Measurements from ENCODE around the gene LRP2BP.
A peak's percentile ranks its signal among the peaks of the same experiment; 100 is the strongest.

The LRP2BP gene

DNA sequence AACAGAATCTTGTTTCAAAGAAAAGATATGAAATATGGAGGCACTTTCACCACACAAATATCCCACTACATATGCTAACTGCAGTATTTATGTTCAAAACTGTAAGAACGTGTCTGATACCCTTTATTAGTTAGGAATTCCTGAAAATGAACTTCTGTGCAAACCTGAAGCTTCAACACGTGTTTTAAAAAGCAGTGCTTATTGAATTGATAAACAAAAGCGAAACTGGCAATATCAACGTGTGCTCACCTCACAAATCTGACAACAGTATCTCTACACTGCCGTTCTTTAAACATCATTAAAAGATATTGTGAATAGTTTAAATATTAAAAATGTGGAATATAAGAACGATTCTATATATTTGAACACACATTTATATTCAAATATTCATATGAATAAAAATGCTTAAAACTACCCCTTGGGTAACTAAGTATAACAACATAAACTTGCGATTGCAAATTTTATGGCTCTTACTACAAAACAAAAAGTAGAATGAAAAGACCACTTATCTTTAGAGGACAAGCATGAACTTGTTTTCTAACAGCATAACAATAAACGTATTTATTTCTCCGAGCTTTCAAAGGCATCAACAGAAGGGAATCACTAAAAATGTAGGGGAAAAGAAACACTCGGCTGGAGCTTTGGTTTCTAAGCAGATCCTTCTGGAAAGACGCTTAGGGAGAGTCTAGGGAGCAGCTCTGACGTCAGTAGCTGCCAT, at the start of gene LRP2BP:
LRP2BP (minus strand) TSS at position 687 of the 718 bp plus-strand sequence. CDS start 17,738 bp downstream, outside the sequence.
- DNase-seq = no peak

- DNase-seq = no peak
Observed at GRCh38 chr4:185445209-185445608, 49.5 kb upstream of the LRP2BP start.

DNA sequence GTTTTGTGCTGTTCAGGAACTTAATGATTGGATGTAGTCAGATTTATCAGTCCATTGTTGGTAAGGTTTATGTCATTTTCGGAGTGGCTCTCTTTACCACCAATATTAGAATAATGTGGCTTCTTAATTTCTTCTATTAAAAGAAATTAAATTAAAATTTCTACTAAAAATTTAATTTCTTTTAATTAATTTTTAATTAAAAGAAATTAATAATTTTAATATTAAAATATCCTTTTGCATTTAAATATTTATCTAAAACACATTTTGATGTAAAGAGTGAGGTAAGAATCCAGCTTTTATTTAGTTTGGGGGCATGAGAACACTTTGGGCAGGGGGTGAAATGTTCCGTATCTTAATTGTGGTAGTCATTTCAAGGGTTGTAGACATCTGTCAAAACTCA, 45.8 kb upstream of the LRP2BP start:
- DNase-seq = no peak

DNA sequence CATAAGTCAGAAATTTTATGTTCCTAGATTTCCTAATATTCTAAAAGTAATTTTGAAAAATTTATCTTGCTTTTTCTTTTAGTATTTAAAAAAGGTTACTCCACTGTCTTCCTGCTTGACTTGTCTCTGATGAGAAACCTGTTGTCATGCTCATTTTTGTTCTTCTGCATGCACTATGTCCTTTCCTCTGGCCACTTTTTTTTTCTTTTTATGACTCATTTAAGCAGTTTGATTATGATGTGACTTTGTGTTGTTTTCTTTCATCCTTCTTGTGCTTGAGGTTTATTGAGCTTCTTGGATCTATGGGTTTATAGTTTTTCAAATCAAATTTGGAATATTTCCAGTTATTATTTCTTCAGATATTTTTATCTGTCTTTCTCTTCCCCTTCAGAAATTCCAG, 42.1 kb upstream of the LRP2BP start:
- no peak for DNase-seq

- DNase-seq = no peak
Observed at GRCh38 chr4:185435466-185435865, 39.7 kb upstream of the LRP2BP start.

GRCh38 chr4:185429660-185430059, 33.9 kb upstream of the LRP2BP start:
- DNase-seq = no peak

DNA sequence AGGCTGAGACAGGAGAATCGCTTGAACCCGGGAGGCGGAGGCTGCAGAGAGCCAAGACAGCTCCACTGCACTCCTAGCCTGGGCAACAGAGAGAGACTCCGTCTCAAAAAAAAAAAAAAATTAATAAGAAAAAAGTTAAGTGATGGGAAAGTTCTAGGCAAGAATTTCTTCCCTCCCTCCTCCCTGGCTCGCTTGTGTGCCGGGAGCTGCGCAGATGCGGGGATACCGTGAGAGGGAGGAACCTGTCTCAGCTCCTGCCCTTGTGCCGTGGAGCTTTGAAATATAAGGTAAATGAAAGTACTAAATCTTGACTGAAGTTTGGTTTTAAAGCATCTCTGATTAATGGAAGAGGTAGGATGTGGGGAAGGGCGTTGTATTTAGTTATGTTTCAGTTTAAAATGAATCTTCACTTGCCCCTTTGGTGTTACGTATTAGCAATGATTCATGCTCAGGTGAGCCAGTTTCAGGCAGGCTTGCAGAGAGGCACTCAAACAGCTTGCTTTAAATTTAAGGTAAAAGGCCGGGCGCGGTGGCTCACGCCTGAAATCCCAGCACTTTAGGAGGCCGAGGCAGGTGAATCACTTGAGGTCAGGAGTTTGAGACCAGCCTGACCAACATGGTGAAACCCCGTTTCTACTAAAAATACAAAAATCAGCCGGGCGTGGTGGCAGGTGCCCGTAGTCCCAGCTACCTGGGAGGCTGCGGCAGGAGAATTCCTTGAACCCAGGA, 31.4 kb upstream of the LRP2BP start:
- no peak for DNase-seq

- DNase-seq = peak; percentile 74
Observed at GRCh38 chr4:185425647-185426352, 30.1 kb upstream of the LRP2BP start, which contains the start of gene UFSP2. TSS of gene UFSP2 (minus strand) at chr4:185425964. CDS start at chr4:185425868, 96 bp downstream.

DNA sequence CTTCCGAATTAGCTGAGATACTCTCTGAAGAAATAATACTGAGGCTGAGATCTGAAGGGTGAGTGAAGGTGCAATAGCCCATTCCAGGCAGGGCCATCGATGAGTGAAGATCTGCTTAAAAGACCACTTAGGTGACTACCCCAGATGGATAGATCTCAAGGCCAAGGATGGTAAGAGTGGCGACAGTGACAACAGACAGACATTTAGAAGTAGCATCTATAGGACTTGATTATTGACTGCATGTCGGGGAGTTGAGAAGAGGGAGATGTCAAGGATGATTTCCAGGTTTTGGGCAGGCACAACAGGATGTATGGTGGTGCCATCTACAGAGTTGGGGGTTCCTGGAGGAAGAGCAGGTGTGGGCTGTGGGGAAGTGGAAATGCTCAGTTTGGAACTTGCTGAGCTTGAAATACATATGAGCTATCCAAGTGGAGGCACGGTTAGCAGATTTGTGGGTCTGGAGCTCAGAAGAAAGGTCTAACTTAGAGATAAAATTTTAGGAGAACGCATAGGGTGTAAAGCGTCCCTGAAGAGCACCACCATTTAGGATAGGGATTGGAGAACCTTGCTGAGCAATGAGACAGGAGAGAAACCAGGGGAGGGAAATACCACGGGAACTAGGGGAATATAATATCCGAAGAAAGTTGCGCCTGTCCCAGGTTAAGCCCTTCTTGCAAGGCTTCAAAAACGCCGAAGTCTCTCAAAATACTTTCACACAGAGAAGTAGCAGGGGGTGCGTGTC, 29.4 kb upstream of the LRP2BP start:
- DNase-seq = no peak

DNA sequence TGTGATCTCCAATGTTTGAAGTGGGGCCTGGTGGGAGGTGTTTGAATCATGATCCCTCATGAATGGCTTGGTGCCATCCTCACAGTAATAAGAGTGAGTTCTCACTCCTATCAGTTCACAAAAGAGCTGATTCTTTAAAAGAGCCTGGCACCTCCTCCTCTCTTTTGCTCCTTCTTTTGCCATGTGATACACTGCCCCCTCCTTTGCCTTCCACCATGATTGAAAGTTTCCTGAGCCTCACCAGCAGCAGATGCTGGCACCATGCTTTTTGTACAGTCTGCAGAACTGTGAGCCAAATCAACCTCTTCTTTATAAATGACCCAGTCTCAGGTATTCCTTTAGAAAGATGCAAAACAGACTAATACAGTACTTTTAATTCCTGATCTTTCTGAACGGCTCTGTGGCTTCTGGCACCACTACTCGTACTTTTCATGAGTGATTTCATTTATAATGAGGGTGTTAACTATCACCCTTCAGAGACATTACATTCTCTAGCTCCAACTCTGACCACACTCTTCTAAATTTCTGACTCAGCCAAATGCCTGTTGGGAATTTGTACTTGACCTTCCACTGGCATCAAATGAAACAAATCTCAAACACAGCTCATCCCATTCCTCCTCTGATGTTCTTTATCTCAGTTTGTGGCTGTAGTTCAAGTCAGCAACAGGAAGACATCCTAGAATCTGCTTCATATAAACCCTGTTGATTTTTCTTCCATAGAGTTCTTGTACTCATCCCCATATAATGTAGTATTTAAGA, 25.8 kb upstream of the LRP2BP start:
- DNase-seq = no peak

DNA sequence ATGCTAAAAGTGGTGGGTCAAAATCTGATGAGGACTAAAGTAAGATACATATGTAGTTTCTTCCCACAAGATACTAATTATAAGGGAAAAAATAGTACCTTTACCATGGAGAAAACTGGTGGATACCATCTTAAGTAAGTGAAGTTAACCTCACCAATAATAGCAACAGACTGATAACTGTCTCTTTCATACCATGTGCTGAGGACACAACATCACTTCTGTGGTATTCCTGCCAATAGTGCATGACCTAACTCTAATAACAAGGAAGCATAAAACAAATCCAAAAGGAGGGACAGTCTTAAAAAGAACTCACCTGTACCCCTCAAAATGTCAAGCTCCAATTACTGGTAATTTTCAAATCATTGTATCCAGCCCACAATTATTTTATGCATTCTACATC, 21.2 kb upstream of the LRP2BP start:
- no peak for DNase-seq

DNA sequence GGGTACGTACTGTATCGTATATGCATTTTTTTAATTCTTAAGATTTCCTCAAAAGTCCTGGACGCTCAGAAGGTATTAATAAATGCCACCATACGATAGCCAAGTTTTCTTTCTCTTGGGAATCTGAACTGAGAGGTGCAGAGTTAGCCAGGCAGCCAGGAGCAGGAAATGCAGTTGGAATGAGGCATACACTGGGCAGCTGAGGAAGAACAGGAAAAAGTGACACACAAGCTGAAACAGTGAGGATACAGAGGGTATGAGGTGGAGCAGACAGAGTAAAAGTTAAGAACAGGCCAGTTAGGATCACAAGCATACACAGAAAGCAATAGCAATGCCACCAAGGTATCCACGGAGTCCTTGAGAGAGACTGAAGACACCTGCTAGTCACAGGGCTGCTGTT, 16.7 kb upstream of the LRP2BP start:
- DNase-seq = no peak

- DNase-seq = no peak
Observed at GRCh38 chr4:185411849-185412248, 16.1 kb upstream of the LRP2BP start.

DNA sequence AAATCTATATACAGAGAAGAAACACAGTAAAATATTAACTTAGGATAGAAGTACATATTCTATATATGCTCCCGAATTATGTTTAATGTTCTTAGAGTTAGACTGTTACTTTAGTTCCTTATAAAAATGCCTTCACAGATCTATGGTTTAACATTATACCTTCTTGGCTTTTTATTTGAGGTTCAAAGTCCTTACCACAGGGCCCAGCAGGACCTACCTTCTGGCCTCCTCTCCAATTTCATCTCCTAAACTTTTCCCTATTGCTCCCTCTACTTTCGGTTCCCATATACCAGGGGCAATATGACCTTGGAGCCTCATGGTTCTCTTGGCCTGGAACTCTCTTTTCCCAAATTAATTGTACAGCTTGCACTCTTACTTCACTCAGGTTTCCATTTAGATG, 12.7 kb upstream of the LRP2BP start:
- DNase-seq = no peak

- no peak for DNase-seq
Observed at GRCh38 chr4:185405296-185405999, 9.7 kb upstream of the LRP2BP start.

GRCh38 chr4:185404031-185404430, 8.3 kb upstream of the LRP2BP start:
- no peak for DNase-seq

GRCh38 chr4:185399466-185399865, 3.7 kb upstream of the LRP2BP start:
- DNase-seq = no peak

- no peak for DNase-seq
Observed at GRCh38 chr4:185398618-185399017, 2.9 kb upstream of the LRP2BP start.

GRCh38 chr4:185396724-185397385, 1.1 kb upstream of the LRP2BP start, which contains the start of gene ANKRD37:
TSS of gene ANKRD37 (plus strand) at chr4:185396841. CDS start at chr4:185396924, 83 bp downstream.
- DNase-seq = no peak

- peak; percentile 83 for DNase-seq
Observed at GRCh38 chr4:185395956-185396723, 416 bp upstream of the LRP2BP start.
